CD4-positive, alpha-beta T cell treated with Interleukin-4 for 1 hour (primary cell): Measurements from ENCODE around the gene ARHGAP40.

ENCODE experiments used
- DNase-seq, 2 donors: peaks; one replicate each; pipeline ENCODE4 v3.0.0-alpha.2; 2020 to 2022

ARHGAP40 gene

GRCh38 chr20:38692436-38693411, 91.1 kb downstream of the ARHGAP40 start:
- DNase-seq: peak; percentile 19 to 22

- no peak for DNase-seq
These were observed 95.7 kb downstream of the ARHGAP40 start for GRCh38 chr20:38697306-38697705.

GRCh38 chr20:38698541-38698940, 96.9 kb downstream of the ARHGAP40 start:
- DNase-seq: no peak

GRCh38 chr20:38700141-38700540, 98.5 kb downstream of the ARHGAP40 start:
- no peak for DNase-seq
